Measurements from ENCODE around the gene STARD9. TPM values are rescaled to one million over a fixed set of nuclear protein-coding genes. Genes with fewer than 3 reads are reported as not detected.

STARD9 gene
- total and polyA plus RNA-seq, 4 donors, result 2.4 to 27.6 (median 10.8) TPM

- DNase-seq, result no peak
- H3K4me1 ChIP-seq (ENCODE audit: control insufficient read depth in 5 of 5, insufficient read depth in 5 of 5, low read length in 5 of 5), result peaks cover 0 to 6% (median 0%) of the 10 kb centered on the region in 5 donors
These were observed 150.7 kb downstream of the STARD9 start for GRCh38 chr15:42726114-42726513.

DNA sequence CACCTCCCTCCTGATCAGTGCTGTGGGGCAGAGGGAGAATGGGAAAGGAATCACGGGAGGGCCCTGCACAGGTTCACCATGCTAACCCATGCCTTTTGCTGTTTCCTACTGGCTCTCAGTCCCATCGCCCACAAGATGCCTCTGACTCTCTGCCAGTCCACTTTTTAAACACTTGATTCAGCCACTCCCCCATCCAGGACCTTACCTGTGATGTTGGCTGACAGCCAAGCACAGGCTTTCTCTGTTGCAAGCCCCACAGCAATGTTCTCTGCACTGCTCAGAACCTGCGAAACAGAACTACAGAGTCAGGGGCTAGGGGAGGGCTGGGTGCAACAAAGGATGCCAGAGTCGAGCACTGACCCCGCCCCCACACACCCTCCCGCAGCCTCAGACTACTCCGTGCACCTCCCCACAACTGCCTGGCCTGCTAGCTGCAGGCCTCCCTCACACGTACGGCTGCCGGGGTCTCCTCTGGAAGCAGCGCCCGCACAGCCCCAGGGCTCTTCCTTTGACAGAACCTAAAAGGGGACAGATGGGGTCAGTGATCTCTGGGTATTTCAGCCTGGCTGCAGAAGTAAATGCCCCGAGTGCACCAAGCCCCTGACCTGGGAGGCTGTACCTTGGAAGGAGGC is 152.5 kb downstream of the STARD9 start:
- no peak overlapping the region for H3K9ac ChIP-seq (ENCODE audit: insufficient read depth in 1 of 2, low read length in 2 of 2)
- DNase-seq, result peak; percentile 66 to 89 (median 81)
- no peaks in the 10 kb centered on the region for H3K27me3 ChIP-seq (ENCODE audit: control insufficient read depth in 3 of 3, insufficient read depth in 3 of 3, low read length in 2 of 3)
- H3K36me3 ChIP-seq (ENCODE audit: control insufficient read depth in 4 of 4, insufficient read depth in 4 of 4, low read length in 4 of 4), result peaks cover 24 to 79% (median 61%) of the 10 kb centered on the region in 4 donors
- TF ChIP-seq CTCF (IDR thresholded peaks at IDR 0.05; ENCODE audit: control extremely low read depth, extremely low read depth), result no peak
- WGBS, 2 donors, result 75 to 87% methylated on average over 13 of the region's 13 CpGs
- no peak overlapping the region for H3K27ac ChIP-seq (ENCODE audit: low read depth in 1 of 2, low read length in 1 of 2)
- ATAC-seq (ENCODE audit: insufficient read depth, low FRiP score), result peak; percentile 53
- peaks cover 0 to 6% (median 0%) of the 10 kb centered on the region in 5 donors for H3K4me1 ChIP-seq (ENCODE audit: control insufficient read depth in 5 of 5, insufficient read depth in 5 of 5, low read length in 5 of 5)
- no peak overlapping the region for H3K4me3 ChIP-seq
- H3K9me3 ChIP-seq (ENCODE audit: control insufficient read depth in 4 of 4, insufficient read depth in 3 of 4, low read length in 3 of 4), result no peaks in the 10 kb centered on the region

More at GRCh38 chr15:42726114-42726513, 150.7 kb downstream of the STARD9 start:
- H3K27me3 ChIP-seq (ENCODE audit: control insufficient read depth in 3 of 3, insufficient read depth in 3 of 3, low read length in 2 of 3), result no peaks in the 10 kb centered on the region
- H3K9ac ChIP-seq (ENCODE audit: insufficient read depth in 1 of 2, low read length in 2 of 2), result no peak overlapping the region
- TF ChIP-seq CTCF (IDR thresholded peaks at IDR 0.05; ENCODE audit: control extremely low read depth, extremely low read depth), result no peak
- H3K27ac ChIP-seq (ENCODE audit: low read depth in 1 of 2, low read length in 1 of 2), result no peak overlapping the region
- H3K4me3 ChIP-seq, result no peak overlapping the region
- WGBS, 2 donors, result 88 to 89% methylated on average over 11 of the region's 11 CpGs
- ATAC-seq (ENCODE audit: insufficient read depth, low FRiP score), result no peak
- no peaks in the 10 kb centered on the region for H3K9me3 ChIP-seq (ENCODE audit: control insufficient read depth in 4 of 4, insufficient read depth in 3 of 4, low read length in 3 of 4)
- H3K36me3 ChIP-seq (ENCODE audit: control insufficient read depth in 4 of 4, insufficient read depth in 4 of 4, low read length in 4 of 4), result peaks cover 19 to 68% (median 51%) of the 10 kb centered on the region in 4 donors

DNA sequence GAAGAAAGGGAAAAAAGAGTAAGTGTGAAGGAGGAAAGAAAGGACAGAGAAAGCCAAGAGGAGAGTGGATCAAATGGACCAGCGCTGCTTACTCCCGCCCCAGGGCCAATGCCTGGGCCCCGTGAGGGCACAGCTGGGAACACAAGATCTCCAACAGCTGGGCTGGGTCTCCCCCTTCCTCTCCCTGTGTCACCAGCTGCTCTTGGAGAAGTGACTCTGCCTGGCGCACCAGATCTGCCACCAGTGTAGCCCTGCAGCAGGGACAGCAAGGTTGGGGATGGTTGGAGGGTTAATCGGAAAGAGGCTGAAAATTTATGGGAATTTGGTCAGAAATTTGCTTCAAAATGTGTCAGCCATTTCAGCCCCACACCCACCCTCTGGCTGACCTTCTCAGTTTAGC is 153.2 kb downstream of the STARD9 start:
- H3K4me3 ChIP-seq, result no peak overlapping the region
- DNase-seq (no peak), ATAC-seq (ENCODE audit: insufficient read depth, low FRiP score) (no peak)
- 77 to 81% methylated on average over 5 of the region's 5 CpGs for WGBS, 2 donors
- no peak overlapping the region for H3K27ac ChIP-seq (ENCODE audit: low read depth in 1 of 2, low read length in 1 of 2)
- no peaks in the 10 kb centered on the region for H3K9me3 ChIP-seq (ENCODE audit: control insufficient read depth in 4 of 4, insufficient read depth in 3 of 4, low read length in 3 of 4)
- H3K36me3 ChIP-seq (ENCODE audit: control insufficient read depth in 4 of 4, insufficient read depth in 4 of 4, low read length in 4 of 4), result peaks cover 24 to 79% (median 60%) of the 10 kb centered on the region in 4 donors
- H3K9ac ChIP-seq (ENCODE audit: insufficient read depth in 1 of 2, low read length in 2 of 2), result no peak overlapping the region
- H3K27me3 ChIP-seq (ENCODE audit: control insufficient read depth in 3 of 3, insufficient read depth in 3 of 3, low read length in 2 of 3), result no peaks in the 10 kb centered on the region
- H3K4me1 ChIP-seq (ENCODE audit: control insufficient read depth in 5 of 5, insufficient read depth in 5 of 5, low read length in 5 of 5), result peaks cover 0 to 6% (median 0%) of the 10 kb centered on the region in 5 donors
- TF ChIP-seq CTCF (IDR thresholded peaks at IDR 0.05; ENCODE audit: control extremely low read depth, extremely low read depth), result no peak

Data from lung (tissue), 12 donors.